HUES6 (cell line): Measurements from ENCODE around the gene PYDC2.
"Not testable (repeated sequence)": the region's sequence is repeated elsewhere in the genome, so short reads cannot be mapped to it uniquely, and the experiment has no call there.

ENCODE experiments used
- H3K27ac ChIP-seq: 2 replicates; pipeline ENCODE4 v1.7.0; 2013; ENCODE audit warnings: low read depth, mild to moderate bottlenecking, low read length, inconsistent platforms
- H3K27me3 ChIP-seq: 2 replicates; pipeline ENCODE4 v1.6.1; 2013; ENCODE audit warnings: low read length; ENCODE audit not compliant: control insufficient read depth, insufficient read depth
- H3K36me3 ChIP-seq: 2 replicates; pipeline ENCODE4 v1.6.1; 2013; ENCODE audit warnings: low read length; ENCODE audit not compliant: control insufficient read depth, insufficient read depth
- H3K4me1 ChIP-seq: 2 replicates; pipeline ENCODE4 v1.6.1; 2013; ENCODE audit warnings: low read length; ENCODE audit not compliant: control insufficient read depth, insufficient read depth
- H3K4me3 ChIP-seq: 2 replicates; pipeline ENCODE4 v1.5.1; 2013; ENCODE audit warnings: low read depth, low read length
- H3K9ac ChIP-seq: one replicate; pipeline ENCODE4 v1.6.1; 2013; ENCODE audit warnings: mild to moderate bottlenecking, low read length
- H3K9me3 ChIP-seq: 2 replicates; pipeline ENCODE4 v1.6.1; 2013; ENCODE audit warnings: low read depth, low read length; ENCODE audit not compliant: control insufficient read depth, insufficient read depth

PYDC2 gene

GRCh38 chr3:191460360-191460759 is 603 bp upstream of the PYDC2 start:
- H3K4me1 ChIP-seq, result no peaks in the 10 kb centered on the region

GRCh38 chr3:191470080-191470479 is 9.1 kb downstream of the PYDC2 start:
- H3K27ac ChIP-seq, result no peak overlapping the region
- no peaks in the 10 kb centered on the region for H3K4me1 ChIP-seq
- no peaks in the 10 kb centered on the region for H3K36me3 ChIP-seq
- H3K9me3 ChIP-seq, result no peaks in the 10 kb centered on the region
- H3K27me3 ChIP-seq, result no peaks in the 10 kb centered on the region
- H3K9ac ChIP-seq, result no peak overlapping the region
- H3K4me3 ChIP-seq, result no peak overlapping the region

More at GRCh38 chr3:191460360-191460759, 603 bp upstream of the PYDC2 start:
- no peaks in the 10 kb centered on the region for H3K27me3 ChIP-seq
- H3K9me3 ChIP-seq, result no peaks in the 10 kb centered on the region
- H3K27ac ChIP-seq, result no peak overlapping the region
- H3K36me3 ChIP-seq, result no peaks in the 10 kb centered on the region
- no peak overlapping the region for H3K4me3 ChIP-seq
- H3K9ac ChIP-seq, result no peak overlapping the region

- Histone ChIP-seq H3K36me3 (no peaks in the 10 kb centered on the region), H3K9ac (no peak overlapping the region), H3K4me3 (no peak overlapping the region), H3K27me3 (no peaks in the 10 kb centered on the region), H3K9me3 (no peaks in the 10 kb centered on the region), H3K27ac (no peak overlapping the region), H3K4me1 (no peaks in the 10 kb centered on the region)
Observed at GRCh38 chr3:191470545-191470944, 9.6 kb downstream of the PYDC2 start.

GRCh38 chr3:191473661-191474198 is 12.8 kb downstream of the PYDC2 start:
- no peak overlapping the region for H3K27ac ChIP-seq
- H3K4me3 ChIP-seq, result no peak overlapping the region
- no peaks in the 10 kb centered on the region for H3K36me3 ChIP-seq
- no peak overlapping the region for H3K9ac ChIP-seq
- peaks cover 6% of the 10 kb centered on the region; the same call in 1 of the 2 replicates for H3K4me1 ChIP-seq
- H3K27me3 ChIP-seq, result no peaks in the 10 kb centered on the region
- no peaks in the 10 kb centered on the region for H3K9me3 ChIP-seq

- Histone ChIP-seq H3K4me1 (peaks cover 6% of the 10 kb centered on the region; the same call in 1 of the 2 replicates), H3K27ac (no peak overlapping the region), H3K9ac (no peak overlapping the region), H3K27me3 (no peaks in the 10 kb centered on the region), H3K9me3 (no peaks in the 10 kb centered on the region), H3K36me3 (no peaks in the 10 kb centered on the region), H3K4me3 (no peak overlapping the region)
Observed at GRCh38 chr3:191476066-191476772, 15.3 kb downstream of the PYDC2 start.

- H3K4me3 ChIP-seq, H3K4me1 ChIP-seq, H3K9ac ChIP-seq, H3K27me3 ChIP-seq, H3K36me3 ChIP-seq, H3K27ac ChIP-seq: not testable (repeated sequence)
- H3K9me3 ChIP-seq, result peaks cover 12% of the 10 kb centered on the region
Observed at GRCh38 chr3:191483994-191484393, 23.0 kb downstream of the PYDC2 start.

- no peak overlapping the region for H3K9ac ChIP-seq
- no peaks in the 10 kb centered on the region for H3K36me3 ChIP-seq
- H3K4me3 ChIP-seq, result no peak overlapping the region
- peaks cover 12% of the 10 kb centered on the region for H3K9me3 ChIP-seq
- no peaks in the 10 kb centered on the region for H3K27me3 ChIP-seq
- no peaks in the 10 kb centered on the region for H3K4me1 ChIP-seq
- no peak overlapping the region for H3K27ac ChIP-seq
Observed at GRCh38 chr3:191484461-191484860, 23.5 kb downstream of the PYDC2 start.

GRCh38 chr3:191492601-191493000 is 31.6 kb downstream of the PYDC2 start:
- Histone ChIP-seq H3K4me1 (no peaks in the 10 kb centered on the region), H3K9me3 (no peaks in the 10 kb centered on the region), H3K27ac (no peak overlapping the region), H3K4me3 (no peak overlapping the region), H3K27me3 (no peaks in the 10 kb centered on the region), H3K9ac (no peak overlapping the region), H3K36me3 (no peaks in the 10 kb centered on the region)

GRCh38 chr3:191493336-191493735 is 32.4 kb downstream of the PYDC2 start:
- Histone ChIP-seq H3K4me3 (no peak overlapping the region), H3K27ac (no peak overlapping the region), H3K9me3 (no peaks in the 10 kb centered on the region), H3K4me1 (no peaks in the 10 kb centered on the region), H3K9ac (no peak overlapping the region), H3K36me3 (no peaks in the 10 kb centered on the region), H3K27me3 (no peaks in the 10 kb centered on the region)

GRCh38 chr3:191499307-191500080 is 38.5 kb downstream of the PYDC2 start:
- no peaks in the 10 kb centered on the region for H3K36me3 ChIP-seq
- H3K9me3 ChIP-seq, result no peaks in the 10 kb centered on the region
- no peak overlapping the region for H3K4me3 ChIP-seq
- no peak overlapping the region for H3K27ac ChIP-seq
- H3K27me3 ChIP-seq, result no peaks in the 10 kb centered on the region
- H3K4me1 ChIP-seq, result peaks cover 8% of the 10 kb centered on the region; the same call in 1 of the 2 replicates
- H3K9ac ChIP-seq, result no peak overlapping the region

- no peaks in the 10 kb centered on the region for H3K36me3 ChIP-seq
- no peak overlapping the region for H3K4me3 ChIP-seq
- no peak overlapping the region for H3K27ac ChIP-seq
- no peak overlapping the region for H3K9ac ChIP-seq
- peaks cover 8% of the 10 kb centered on the region; the same call in 1 of the 2 replicates for H3K4me1 ChIP-seq
- no peaks in the 10 kb centered on the region for H3K9me3 ChIP-seq
- no peaks in the 10 kb centered on the region for H3K27me3 ChIP-seq
Observed at GRCh38 chr3:191500892-191501291, 39.9 kb downstream of the PYDC2 start.
